Activated naive CD4-positive, alpha-beta T cell (primary cell): Measurements from ENCODE around the gene SIGLEC7.

Experiments used
- DNase-seq, 4 experiments: peaks; one replicate each; lab custom pipeline; 2025; lab: John Stamatoyannopoulos, UW

Gene SIGLEC7

DNA sequence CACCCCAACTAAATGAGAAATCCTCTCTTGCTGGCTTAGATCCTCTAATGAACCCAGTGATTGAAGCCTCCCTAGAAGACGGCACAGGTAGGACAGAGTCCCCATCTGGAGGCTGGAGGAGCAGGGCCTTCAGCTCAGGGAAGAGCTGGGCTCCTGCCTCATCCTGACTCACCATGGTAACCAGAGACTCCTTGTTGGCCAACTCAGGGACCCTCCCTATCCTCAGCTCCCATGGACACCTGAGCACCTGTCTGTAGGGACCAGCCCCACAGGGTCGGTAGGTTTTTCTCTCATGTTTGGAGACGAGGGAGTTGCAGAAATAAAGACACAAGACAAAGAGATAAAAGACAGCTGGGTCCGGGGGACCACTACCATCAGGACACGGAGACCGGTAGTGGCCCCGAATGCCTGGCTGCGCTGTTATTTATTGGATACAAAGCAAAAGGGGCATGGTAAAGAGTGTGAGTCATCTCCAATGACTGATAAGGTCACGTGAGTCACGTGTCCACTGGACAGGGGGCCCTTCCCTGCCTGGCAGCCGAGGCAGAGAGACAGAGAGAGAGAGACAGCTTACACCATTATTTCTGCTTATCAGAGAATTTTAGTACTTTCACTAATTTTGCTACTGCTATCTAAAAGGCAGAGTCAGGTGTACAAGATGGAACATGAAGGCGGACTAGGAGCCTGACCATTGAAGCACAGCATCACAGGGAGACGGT lies 26.6 kb downstream of the SIGLEC7 start:
- DNase-seq: no peak

DNA sequence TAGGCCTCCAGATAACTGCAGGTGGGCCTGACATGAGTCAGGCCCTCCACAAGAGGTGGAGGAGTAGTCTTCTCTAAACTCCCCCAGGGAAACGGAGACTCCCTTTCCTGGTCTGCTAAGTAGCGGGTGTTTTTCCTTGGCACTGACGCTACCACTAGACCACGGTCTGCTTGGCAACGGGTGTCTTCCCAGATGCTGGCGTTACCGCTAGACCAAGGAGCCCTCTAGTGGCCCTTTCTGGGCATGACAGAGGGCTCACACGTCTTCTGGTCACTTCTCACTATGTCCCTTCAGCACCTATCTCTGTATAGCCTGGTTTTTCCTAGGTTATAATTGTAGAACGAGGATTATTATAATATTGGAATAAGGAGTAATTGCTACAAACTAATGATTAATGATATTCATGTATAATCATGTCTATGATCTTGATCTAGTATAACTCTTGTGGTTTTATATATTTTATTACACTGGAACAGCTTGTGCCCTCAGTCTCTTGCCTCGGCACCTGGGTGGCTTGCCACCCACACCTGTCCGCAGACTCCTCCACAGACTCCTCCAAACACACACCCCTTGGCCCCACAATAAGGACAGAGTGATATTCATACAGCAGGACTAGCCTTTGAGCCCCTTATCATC lies 27.3 kb downstream of the SIGLEC7 start:
- DNase-seq: peak; percentile 10 to 61 (median 26)

DNA sequence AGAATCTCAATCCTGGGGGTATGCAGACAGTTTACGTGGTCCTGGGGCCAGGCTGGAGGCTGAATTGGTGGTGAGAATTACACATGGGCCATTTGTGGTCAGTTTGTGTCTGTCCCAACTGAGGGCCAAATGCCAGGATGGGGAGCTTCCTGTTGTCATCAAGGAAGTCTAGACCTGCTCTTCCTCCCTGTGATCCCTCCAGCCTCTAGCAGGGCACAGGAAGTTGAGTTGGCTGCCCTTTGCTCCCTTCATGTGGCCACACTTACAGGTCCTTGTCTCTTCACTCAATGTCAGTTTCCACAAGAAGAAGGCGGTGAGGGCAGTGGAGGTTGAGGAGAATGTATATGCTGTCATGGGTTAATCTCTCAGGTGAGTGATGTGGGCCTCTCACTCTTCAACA lies 30.1 kb downstream of the SIGLEC7 start:
- DNase-seq: no peak

DNA sequence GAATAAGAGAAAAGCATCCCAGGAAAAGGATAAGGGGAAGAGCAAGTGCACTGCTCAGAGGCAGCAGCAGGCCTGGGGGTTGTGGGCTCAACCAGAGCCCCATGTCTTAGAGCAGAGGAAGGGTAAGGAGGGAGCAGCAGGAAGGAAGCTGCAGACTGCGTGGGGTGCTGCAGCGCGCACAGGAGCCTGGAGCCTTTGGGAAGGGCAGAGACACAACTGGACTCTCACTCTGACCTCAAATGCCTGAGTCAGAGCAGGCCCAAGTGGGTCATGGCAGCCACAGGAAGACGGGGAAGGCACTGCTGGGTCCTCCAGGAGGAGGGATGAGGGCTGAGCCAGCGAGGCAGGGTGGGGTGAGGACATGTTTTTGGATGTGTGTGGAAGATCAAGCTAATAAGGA lies 31.6 kb downstream of the SIGLEC7 start:
- DNase-seq: no peak

DNA sequence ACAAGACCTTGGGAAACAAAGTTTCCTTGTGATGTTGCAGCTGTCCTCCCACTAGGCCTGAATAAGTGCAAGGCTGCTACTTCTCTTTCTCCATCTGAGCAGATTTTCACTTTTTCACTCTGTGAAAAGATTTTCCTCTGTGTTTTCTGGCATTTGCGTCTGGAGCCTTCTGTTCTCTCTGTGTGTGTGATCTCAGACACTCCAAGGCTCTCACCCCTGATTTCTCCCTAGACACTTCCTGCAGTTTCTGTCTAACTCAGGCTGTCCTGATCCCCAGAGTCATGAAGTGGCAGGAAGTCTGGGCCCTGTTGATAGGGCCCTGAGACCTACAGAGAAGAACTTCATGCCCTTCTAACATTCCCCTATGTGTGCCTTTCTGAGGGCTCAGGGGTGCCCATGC lies 37.2 kb downstream of the SIGLEC7 start:
- DNase-seq: no peak

DNA sequence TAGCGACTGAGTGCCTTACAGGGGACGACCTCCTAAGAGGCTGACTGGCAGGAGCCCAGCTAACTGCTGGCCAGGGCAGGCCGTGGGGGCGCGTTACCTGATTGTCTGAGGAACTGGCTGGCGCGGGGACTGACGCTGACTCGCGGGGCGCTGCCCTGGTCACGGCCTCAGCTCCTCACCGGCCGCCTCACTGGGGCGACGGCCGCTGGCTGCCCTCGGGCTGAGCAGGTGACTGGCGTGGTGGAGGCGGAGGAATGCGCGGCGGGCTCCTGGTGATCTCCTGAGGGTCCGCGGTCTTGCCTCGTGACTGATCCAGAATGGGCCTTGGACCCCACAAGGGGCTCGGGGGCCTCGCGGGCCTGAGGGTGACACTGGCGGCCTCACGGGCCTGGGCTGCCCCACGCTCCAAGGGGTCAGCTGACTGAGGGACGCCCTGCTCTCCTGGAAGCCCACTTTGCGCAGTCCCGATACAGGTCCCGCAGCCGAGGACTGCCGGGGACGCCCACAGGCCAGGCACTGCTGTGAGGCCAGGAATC lies 39.3 kb downstream of the SIGLEC7 start:
- DNase-seq: no peak

DNA sequence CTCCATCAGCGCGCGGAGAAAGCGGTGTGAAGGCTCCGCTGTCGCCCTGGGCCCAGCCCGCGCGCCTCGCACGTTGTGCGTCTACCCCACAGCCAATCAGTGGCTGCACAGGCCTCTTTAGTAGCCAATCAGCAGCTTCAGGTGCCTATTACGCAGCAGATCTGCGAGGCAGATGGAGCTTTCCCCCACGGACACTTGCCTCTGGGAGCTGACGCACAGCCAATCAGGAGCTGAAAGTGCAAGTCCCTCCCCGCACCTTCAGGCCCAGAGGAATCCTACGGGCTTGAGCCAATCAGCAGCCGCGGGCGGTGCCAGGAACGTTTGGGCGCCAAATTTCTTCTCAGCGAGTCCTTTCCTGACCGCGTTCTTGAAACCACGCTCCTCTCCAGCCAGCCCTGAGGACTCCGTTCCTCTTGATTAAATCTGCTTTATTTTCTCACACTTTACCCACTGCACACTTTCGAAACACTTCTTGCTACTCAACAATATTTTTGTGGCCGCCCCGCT lies 39.9 kb downstream of the SIGLEC7 start:
- no peak for DNase-seq

DNA sequence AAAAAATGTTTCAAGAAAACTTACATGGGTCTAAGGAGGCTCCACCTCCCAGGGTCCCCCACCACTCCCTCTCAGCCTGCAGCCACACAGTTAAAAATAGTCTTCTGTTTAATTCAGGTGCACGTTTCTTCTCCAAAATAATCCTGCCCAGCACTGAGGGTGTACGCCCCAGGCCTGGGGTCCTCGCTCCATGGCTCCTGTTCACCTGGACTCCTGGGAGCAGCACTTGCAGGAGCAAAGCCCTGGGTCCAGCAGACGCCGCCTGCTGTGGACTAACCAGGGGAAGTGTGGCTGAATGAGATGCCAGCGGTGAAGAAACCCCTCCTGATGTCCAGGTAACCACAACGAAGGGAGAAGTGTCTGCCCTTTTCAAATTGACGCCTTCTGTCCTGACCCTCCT lies 41.5 kb downstream of the SIGLEC7 start:
- DNase-seq: no peak

DNA sequence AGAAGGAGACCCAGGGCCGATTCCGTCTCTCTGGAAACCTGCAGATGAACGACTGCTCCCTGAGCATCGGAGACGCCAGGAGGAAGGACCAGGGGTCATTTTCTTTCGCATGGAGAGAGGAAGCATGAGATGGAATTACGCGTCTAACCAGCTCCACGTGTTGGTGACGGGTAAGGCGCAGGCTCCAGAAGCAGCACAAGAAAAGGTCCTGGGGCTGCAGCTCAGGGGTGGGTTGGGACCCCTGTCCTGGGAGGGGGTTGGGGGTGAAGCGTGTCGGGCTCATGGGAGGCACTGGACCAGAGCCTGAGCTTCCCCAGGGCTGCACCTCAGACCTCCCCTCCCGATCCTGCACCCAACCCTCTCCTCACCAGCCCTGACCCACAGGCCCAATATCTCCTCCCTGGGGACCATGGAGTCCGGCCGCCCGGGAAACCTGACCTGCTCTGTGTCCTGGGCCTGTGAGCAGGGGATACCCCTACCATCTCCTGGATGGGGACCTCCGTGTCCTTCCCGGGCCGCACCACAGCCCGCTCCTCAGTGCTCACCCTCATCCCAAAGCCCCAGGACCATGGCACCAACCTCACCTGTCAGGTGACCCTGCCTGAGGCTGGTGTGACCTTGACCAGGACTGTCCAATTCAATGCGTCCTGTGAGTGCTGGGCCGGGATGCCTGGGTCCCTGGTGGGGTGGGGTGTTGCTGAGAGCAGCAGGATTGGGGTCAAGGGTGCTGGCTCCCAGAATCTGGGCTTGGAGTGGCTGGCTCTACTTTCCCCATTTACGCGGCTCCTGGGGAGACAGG lies 43.2 kb downstream of the SIGLEC7 start:
- no peak for DNase-seq

DNA sequence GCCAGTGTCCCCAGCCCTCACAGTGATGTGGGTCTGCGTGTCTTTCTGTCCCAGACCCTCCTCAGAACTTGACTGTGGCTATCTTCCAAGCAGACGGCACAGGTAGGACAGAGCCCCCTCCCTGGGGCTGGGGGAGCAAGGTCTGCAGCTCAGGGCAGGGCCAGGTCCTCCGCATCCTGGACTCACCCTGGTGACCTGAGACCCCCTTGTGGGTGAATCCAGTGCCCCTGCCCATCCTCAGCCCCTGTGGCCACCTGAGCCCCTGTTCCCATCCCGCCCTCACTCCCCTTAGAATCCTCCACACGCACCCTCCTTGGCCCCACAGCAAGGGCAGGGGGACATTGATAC lies 43.7 kb downstream of the SIGLEC7 start:
- DNase-seq: no peak

DNA sequence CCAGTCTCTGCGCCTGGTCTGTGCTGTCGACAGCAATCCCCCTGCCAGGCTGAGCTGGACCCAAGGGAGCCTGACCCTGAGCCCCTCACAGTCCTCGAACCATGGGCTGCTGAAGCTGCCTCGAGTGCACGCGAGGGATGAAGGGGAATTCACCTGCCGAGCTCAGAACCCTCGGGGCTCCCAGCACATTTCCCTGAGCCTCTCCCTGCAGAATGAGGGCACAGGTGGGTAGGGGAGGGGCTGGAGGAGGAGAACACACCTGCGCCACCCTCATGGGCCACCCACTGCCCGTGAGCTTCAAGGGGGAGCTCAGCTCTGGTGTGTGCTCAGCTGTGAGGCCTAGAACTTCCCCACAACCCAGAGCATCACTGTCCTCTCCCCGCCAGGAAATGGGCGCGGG lies 44.2 kb downstream of the SIGLEC7 start:
- DNase-seq: no peak

DNA sequence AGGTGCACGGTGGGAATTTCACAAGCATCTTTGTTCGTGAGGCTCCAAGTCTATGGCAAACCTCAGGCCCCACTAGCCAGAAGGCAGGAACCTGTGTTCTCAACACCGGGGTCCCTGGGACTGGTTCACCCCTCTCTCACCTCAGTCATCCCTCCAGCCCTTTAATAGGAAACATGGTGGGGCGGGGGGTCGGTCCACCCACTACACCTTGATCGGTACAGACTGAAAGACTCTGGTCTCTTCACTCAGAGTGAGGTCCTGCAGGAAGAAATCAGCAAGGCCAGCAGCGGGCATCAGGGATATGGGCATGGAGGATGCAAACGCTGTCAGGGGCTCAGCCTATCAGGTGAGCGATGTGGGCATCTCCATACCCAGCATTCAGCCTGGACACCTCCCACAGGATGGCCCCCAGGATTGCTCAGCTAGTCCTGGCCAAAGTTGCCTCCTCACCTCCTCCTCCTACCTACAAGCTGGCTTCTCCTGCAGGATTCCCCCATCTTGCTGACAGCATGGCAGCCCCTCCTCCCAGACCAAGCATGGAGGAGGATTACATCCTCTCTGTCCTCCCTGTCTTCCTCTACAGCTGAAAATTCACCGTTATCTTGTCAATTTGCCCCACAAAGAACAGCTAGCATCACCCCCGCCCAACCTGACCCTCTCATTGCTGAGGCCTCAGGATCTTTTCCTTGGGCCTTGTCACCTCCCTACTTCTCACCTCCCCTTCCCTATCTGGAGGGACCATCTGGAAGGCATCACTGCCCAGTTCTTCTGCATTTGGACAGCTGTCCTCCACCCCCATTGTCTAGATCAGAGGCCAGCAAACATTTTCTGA lies 45.5 kb downstream of the SIGLEC7 start:
- no peak for DNase-seq

DNA sequence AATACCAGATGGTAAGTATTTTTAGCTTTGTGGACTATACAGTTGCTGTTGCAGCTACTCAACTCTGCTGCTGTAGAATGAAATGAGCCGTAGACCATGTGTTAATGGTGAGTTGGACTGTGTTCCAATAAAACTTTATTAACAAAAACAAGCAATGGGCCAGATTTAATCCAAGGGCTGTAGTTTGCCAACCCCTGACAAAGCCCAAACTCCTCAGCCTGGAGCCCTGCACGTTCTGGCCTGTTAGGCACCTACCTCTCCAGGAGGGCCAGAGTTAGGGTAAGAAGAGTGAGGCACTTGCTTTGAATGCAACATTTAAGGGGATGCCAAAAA lies 46.1 kb downstream of the SIGLEC7 start:
- no peak for DNase-seq

DNA sequence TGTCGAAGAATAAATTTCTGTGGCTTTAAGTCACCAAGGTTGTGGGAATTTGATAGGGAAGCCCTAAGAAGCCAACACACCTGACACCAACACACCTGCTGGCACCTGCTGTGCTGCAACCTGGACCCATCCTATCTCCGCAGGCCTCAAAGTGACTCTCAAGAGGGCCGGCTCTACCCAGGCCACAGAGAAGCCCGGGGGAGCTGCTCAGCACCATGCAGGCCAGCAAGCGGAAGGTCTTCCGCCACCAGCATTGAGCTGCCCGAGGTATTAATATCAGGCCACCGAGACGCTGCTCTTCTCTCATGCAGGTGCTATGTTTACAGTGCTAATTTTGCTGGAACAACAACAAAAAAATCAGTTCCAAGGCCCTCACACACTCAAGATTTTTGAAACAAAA lies 50.6 kb downstream of the SIGLEC7 start:
- no peak for DNase-seq

DNA sequence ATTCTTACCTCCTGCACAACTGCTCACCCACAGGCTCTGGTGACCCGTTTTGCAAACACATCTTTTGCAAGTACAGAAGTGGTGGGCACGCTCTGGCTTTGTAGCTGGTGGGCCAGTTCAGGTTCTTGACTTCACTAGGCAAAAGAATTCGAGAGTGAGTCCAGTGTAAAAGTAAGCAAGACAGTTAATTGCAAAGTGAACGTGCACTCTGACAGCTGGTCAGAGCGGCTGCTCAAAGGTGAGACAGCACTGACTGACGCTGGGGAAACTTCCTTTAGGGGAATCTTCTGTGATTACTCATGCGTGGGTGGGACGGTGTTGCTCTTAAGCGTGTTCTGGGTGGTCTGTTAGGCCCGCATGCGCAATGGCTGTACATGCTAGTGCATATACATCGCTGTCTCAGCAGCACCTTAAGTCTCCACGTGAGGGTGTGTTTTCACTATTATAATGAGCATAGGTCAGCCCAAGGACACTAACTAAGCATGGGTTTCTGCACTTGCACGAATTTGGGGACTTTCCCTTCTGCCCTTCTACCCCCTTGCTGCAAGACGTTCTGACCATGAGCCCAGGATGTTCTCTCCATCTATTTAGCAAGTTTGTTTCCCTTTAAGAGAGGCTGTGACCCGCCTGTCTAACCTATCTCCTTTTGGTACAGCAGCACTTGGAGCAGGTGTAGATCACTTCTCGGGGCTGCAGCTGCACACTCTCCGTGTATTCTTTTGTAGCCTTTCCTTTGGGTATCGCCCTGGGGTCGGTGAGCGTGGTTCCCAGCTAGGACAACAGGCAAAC lies 52.6 kb downstream of the SIGLEC7 start:
- DNase-seq: no peak

DNA sequence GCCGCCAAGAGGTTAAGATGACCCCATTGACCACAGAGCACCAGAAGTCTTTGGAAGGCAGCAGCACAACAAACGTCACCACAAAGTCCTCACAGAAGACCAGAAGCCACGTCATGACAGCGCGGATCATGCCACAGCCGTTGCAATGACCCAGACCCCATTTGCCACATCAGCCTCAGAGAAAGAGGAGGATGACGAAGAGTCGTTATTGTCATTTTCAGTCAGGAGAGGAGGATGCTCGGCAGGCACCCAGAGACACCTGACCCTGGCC lies 53.1 kb downstream of the SIGLEC7 start:
- DNase-seq: no peak

DNA sequence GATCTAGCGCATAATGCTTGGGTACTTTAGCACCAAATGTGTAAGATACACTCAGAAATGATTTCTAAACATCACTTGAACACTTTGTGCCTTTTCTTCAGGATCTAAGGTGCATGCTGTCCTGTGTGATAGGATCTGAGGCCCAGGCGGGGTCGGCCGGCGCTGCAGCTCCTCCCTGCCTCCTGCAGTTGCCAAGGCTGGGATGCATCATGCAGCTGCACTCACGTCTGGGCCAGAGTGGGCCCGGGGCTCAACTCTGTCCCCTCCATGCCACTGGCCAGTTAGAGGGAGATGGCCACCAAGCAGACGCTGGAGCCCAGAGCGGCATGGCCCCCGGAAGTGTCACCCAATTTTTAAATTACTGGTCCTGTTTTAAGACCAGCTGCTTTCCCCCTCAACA lies 53.5 kb downstream of the SIGLEC7 start:
- no peak for DNase-seq

DNA sequence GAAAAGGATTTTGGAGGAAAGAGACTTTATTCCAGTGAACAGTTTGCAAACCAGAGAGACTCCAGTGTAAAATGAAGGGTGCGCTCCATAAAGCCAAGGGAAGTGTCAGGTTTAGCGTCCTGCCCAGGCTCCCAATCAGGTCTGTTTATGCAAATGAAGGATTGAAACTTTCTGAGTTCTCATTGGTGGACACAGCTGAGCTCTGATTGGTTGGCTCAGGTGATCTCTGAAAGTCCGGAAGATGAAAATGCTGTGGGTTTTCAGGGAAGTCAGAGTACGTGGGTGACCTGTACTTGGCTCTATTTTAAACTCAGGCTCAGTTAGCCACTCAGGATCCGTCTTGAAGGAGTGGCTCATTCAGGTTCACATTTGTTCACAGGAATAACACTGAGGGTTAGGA lies 54.1 kb downstream of the SIGLEC7 start:
- no peak for DNase-seq

DNA sequence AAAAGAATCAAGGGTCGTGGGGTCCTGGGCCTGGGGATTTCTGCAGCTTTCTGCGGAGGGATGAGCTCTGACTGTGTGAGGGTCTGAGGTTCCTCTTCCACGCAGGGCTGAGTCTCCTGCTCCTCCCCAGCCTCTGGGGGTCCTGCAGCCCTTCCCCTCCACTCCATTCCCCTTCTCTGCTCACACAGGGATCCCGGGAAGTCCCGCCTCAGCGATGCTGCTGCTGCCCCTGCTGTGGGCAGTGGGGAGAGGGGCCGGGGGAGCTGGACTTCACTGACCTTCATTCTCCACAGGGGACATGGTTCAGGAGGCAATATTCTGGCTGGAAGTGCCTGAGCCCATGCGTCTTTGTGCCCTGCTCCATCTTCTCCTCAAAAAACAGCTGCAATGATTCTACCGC lies 56.5 kb downstream of the SIGLEC7 start:
- no peak for DNase-seq

DNA sequence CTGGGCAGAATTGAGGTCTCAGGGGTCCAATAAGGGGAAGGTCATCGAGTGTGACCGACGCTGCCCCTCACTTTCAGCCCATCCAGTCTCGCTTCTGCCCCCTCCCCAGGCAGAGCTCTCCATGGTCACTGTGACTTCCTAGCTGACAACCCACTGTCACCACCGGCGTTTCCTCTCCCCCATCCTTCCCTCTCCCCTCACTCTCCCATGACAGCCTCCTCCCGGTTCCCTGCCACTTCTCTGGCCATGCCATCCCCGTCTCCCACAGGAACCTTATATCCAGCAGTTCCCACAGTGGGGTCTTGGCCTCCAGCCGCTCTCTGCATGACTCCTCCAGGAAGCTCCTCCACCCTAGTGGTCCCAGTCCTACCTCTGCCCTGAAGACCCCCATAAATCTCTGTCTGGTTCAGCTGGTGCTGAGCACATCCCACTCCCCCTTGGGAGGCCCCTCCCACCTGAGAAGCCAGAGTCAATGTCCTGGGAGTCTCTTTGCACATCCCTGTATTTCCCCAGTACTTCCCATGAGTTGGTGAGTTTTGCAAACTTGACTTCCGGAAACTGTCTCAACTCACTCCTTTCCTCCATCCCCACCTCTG lies 58.1 kb downstream of the SIGLEC7 start:
- DNase-seq: no peak

DNA sequence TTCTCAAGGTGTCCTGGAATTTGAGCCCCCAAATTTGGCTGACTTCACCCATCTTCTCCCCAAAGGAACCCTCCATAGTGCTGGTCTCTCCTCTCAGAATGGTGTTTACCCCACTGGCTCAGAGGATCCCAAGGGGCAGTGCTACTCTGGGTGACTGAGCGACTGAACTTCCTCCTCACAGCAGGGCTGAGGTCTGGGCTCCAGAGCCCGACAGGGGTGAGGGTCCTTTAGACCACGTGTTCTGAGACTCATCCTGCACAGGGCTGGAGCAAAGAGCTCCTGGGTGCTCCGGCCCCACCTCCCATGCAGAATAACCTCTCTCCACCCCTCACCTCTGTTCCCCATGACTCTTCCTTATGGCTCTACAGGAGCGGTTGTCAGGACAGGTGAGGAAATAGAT lies 59.6 kb downstream of the SIGLEC7 start:
- no peak for DNase-seq
